T-helper 9 cell (primary cell): ENCODE results near the gene CXCL12.

Experiments used
- DNase-seq: peaks from one replicate; pipeline ENCODE4 v3.0.0-alpha.2; 2020
- total RNA-seq, 2 donors: gene quantifications; one replicate each; lab custom pipeline; 2026; lab: John Stamatoyannopoulos, UW

Gene CXCL12
- 0 reads per million in 2 donors for total RNA-seq

DNA sequence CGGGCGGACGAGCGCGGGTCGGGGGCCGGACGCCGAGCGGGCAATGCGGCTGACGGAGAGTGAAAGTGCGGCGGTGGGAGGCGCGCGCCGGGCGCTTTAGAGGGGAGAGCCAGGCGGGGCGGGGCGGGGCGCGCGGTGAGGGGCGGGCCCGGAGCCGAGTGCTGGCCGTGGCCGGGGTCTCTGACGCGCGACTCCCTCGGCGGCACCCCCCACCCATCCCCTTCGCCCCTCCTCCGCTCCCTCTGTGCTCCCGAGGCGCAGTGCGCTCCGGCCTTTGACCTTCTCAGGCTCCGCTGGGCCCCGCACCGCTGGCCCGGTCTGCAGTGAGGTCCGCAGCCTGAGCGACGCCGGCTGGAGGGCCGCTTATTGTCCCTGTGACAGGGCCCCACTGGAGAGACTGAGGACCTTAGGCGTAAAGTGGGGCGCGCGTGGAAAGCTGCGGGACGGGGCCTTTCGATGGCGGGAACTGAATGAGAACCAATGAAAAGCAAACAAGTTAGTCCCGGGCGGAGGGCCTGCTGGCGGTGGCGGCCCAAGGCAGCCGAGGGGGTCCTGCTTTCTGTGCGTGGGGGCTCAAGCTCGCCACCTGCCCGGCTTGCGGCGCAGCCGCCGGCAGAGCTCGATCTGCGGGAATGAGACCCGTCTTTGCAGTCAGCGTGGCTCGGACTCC, at the start of gene CXCL12:
Gene CXCL12 (minus strand): TSS at position 72 of the 670 bp plus-strand sequence. CDS start 92 bp downstream, outside the sequence.
- no peak for DNase-seq

DNA sequence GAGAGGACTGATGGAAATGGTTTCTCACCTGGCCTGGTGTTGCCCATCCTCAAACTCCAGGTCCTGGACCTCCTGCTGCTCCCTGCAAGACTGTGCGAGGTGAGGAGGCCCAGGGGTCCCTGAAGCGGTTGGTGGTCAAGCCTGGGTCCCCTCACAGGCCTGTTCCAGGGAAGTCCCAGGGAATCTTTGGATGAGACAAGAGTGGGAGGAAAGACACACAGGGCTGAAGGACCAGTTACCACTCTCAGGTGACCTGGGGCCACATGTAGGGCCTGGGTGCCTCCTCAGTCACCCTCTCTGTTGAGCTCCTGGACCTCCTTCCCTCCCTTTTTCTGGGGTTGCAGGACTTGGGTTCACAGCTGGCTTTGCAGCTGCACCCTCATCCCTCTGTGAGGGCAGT, 42.6 kb upstream of the CXCL12 start:
- DNase-seq, result no peak

DNA sequence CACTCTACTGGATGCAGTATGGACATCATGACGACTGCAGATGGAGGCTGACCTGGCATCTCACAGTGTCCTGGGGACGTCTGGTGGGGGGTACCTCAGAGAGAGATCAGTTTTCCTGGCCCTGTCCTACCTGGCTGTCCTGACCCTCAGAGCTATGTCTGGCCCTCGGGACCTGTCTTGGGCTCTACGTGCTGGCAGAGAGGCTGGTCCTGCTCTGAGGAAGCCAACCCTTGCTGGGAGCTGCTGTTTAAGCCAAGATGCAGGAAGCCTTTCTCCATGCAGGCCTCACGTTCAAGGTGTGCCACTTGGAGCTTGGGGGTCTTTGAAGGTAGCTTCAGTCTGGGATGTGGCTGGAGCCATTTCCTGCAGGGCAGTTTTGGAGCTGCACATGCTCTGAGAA, 42.1 kb upstream of the CXCL12 start:
- DNase-seq, result no peak

DNA sequence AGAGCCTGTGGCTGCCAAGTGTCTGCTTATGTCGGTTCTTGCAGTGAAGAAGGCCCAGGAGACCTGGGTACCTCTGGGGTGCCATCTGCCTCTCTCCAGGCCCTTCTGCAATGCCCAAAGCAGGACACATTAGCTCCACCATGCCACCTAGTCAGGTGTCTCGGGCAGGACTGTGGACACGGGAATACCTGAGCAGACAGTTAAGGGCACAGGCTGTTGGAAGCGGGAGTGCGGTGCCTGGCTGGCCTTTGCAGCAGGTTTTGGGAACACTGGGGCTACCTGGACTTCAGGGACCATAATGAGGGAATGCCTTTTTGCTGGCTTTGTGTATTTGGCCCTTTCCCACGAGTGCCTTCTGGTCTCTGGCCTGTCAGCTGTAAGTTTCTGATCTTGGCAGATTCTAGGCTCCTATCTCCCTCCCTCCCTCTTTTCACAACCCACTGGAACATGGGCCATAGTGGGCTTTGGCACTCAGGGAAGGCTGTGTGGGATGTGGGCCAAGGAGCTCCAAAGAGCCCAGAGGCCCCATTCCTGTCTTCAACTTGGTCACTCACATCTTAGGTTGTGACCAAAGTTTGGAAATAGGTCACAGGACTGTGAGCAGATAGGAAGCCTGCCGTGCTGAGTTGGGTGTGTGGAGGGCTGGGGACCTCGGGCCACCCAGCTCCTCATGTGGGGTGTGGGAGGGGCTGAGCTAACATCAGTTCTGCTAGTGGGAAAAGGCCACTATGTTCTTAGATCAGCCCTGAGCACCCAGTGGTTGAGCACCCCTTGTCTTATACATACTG, 41.5 kb upstream of the CXCL12 start:
- DNase-seq, result no peak

DNA sequence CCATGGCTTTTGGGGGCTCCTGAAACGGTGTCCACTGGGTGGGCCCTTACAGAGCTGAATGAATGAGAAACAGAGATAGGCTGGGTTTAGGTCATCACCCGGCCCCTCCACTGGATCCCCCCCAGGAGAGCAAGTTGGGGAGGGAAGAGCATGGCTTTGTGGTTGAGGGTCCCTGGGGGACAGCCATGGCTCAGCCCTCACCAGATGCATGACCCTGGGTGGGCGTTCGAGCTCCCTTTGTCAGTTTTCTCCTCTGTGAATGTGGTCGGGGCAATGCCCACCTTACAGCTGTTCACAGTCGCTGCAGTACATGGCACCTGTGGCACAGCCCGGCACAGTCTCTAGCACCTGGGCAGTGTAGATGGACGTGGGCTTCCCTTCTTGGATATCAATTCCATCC, 40.6 kb upstream of the CXCL12 start:
- no peak for DNase-seq

DNA sequence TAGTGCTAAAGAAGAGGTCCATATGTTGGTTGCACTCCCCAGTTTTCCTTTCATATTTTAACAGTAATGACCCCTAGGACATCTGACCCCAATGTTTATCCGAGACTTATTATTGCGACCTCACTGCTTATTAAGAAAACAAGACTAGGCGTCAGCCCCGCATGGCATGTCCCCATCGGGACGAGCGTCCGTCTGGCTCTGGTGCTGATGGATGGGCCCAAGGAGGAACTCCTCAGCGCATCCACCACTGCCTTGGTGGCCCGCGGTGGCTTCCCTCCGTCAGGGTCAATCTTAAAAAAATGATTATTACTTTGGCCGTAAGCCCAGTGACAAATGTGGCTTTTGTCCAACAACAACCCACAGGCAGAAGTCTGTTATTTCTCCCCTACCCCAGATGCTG, 40.1 kb upstream of the CXCL12 start:
- DNase-seq, result no peak

DNA sequence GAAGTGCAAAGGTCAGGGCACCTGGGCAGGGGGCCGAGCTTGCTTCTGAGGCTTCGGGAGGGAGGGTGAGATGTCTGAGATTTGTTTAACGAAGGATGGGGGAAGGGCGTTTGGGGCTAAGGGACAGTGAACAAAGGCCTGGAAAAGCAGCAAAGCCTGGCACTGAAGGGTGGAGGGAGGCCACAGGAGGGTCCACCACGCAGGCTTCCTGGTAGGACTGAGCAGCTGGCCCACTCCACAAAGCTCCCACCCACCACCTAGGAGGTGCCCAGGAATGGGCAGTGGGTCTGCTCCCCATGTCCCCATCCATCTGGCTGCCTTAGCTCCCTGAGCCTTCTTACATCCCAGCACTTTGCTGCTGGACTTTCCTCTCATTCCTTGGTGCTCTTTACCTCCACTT, 39.4 kb upstream of the CXCL12 start:
- no peak for DNase-seq

DNA sequence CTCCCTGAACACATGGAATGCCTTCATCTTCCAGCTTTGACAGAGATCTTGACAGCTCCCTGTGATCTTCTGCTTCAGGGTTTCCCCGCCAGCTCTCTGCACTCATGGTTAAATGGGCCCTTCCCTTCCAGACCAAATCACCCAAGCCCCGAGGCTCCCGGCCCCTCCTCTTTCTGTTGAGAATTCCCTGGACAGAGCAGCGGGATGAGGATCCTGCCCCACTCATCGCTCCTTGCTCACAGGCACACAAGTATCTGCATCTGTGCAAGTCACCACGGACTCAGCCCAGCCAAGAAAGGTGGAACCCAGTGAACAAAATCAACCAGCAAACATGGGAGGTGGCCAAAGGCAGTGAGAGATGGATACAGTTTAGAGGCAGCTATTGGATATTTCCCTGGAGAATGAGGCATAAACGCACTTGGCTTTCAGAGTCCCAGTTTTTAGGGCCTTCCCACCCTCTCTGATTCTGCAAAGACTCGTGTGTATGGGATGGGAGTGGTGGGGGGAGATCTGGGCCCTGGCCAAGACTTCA, 37.7 kb upstream of the CXCL12 start:
- no peak for DNase-seq

DNA sequence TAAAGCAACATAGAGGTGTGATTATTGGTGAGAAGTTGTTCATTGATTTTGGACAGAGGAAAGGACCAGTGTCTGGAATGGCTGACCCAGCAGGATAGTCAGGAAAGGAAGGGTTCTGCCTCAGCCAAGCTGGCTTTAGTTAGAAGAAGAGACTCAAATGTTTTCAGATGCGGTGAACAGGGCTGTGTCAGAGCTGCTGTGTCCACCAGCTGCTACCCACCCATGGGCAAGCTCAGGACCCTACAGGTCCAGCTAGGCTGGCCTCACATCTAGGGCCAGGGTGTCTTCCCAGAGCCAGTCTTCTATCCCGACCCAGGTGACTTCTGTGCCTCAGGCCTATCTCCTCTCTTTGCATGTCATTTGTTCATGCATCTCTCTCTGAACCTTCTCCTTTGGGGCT, 37.3 kb upstream of the CXCL12 start:
- no peak for DNase-seq

DNA sequence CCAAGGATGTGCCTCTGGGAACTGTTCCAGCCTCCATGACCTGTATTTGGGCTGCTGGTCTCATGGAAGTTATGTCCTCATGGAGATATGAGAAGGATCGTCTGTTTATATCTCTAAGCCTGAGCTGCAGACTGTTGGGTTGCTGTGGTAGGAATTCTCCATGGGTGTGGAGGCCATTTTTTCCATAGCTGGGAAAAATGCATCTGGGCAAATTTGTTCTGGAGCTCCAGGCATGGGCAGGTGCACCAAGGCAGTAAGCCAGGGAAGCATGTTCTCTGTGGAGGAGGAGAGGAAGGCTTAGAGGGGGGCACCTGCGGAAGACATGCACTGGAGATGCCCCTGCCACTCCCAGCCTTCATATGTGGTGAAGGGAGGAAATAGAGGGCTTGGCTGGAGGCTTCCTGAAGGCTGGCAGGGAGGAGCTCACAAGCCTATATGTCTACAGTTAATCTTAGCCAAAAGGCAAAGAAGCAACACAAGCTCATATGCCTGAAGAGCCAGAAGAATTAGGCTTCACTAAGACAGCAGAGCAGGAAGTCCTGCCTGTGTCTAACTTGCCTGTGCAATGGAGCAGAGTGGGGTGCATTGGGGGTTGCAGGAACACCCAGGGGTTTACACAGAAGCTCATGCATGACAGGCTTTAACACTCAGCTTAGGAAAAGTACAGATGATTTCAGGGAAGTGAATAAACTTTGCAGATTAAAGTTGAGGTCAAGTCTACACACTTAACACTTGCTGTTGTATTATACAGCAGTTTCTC, 35.1 kb upstream of the CXCL12 start:
- no peak for DNase-seq

DNA sequence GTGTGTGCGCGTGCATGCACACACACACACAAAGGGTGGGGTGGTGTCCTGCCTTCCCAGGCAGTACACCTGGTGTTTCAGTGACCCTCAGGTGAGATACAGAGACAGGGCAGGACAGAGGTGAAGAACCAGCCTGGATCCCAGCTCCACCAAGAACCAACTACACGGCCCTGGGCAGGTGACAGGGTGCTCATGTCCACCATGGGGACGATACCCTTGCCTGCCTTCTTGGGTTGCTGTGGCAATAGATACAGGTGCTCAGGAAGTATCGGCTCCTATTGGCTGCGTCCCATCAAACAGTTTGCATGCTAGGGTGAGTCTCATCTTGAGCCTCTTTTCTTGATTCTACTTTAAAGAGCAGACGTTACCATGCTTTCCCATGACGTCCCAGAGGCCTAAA, 33.7 kb upstream of the CXCL12 start:
- DNase-seq, result no peak

DNA sequence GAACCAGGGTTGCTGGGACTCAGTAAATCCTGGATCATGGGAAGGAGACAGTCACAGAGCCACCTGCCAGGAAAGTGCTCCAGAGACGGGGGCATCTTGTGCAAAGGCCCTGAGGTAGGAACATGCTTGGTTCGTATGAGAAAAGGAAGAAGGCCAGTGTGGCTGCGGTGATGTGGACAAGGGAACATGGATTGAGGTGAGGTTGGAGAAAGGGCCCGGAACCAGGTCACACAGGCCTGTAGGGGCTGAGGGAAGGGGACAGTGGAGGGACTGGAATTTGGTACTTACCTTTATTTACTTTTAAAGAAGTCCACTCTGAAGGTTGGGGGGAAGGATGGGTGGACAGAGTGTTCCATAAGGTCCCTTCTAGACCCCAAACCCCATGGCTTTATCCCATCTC, 32.9 kb upstream of the CXCL12 start:
- no peak for DNase-seq

DNA sequence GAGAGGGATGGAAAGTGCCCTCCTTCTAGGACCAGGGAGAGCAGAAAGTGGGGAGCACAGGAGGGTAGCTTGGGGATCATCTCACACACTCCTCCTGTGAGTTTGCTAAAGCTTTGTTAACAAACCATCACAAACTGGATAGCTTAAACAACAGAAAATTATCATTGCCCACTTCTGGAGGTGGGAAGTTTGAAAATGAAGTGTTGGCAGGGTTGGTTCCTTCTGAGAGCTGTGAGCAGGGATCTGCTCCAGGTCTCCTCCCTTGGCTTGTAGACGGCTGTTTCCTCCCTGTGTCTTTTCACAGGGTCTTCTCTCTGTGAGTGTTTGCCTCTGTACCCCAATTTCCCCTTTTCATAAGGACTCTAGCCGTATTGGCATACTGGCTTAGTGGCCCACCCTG, 32.0 kb upstream of the CXCL12 start:
- no peak for DNase-seq

DNA sequence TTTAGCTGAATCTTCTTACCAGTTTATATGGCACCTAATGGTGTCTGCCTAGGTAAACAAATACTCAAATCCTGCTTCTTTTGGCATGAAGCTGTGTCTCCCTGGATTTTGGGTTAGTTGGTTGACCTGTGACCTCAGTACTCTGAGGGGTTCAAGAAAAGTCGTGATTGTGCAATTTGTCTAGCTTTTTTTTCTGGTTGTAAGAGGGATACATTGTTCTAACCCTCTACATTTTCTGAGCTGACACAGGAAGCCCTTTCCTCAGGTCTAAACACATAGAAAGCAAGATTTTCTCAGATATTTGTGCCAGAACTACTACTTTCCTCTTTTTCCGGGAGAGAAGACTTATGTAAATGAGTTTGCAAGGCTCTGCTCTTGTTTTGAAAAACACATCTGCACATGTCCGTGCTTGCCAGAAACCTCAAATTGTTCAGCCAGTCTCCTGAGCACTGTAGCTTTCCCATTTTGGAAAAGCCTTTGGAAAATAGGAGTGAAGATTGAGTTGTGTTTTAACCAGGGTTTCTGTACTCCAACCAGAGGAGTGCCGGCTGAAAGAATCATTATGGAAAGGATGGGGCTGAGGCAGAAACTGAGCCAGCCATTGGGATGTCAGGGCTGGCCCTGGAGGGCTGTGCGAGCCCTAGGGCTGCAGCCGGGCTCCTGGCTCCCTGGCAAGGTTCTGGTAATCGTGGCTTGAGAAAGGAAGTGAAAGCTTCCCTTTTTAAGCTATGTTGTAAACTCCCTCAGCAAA, 31.3 kb upstream of the CXCL12 start:
- no peak for DNase-seq

DNA sequence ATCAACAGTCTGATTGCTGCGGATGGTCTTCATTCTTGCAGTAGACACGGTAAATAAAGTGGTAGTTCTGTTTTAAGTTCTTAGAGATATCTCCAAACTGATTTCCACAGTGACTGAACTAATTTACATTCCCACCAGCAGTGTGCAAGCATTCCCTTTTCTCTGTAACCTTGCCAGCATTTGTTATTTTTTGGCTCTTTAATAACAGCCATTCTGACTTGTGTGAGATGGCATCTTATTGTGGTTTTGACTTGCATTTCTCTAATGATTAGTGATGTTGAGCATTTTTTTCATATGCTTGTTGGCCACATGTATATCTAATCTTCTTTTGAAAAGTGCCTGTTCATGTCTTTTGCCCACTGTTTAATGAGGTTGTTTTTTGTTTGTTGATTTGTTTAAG, 30.2 kb upstream of the CXCL12 start:
- no peak for DNase-seq

DNA sequence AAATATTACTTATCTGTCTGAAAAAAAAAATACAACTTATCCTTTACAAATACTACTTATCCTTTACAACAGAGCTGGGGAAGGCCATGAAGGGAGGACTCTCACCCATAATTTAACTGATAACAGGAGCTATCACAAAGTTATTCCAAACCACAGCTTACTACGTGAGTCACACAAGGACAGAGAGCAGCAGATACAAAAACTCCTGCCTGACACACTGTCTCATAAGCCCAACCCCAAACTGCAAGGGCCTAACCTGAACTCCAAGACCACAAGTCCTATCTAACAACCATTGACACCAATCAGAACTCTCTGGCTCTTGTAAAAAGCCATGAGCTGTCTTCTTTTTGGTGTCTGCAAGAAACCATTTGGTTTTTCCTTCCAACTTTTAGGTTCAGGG, 28.5 kb upstream of the CXCL12 start:
- DNase-seq, result no peak

DNA sequence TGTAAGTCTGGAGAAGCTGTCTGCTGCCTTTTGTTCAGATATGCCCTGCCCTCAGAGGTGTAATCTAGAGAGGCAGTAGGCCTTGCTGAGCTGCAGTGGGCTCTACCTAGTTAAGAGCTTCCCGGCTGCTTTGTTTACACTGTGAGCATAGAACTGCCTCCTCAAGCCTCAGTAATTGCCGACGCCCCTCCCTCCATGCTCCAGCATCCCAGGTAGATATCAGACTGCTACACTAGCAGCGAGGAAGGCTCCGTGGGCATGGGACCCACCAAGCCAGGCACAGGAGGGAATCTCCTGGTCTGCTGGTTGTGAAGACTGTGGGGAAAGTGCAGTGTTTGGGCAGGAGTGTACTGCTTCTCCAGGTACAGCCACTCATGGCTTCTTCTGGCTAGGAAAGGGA, 26.4 kb upstream of the CXCL12 start:
- DNase-seq, result no peak

DNA sequence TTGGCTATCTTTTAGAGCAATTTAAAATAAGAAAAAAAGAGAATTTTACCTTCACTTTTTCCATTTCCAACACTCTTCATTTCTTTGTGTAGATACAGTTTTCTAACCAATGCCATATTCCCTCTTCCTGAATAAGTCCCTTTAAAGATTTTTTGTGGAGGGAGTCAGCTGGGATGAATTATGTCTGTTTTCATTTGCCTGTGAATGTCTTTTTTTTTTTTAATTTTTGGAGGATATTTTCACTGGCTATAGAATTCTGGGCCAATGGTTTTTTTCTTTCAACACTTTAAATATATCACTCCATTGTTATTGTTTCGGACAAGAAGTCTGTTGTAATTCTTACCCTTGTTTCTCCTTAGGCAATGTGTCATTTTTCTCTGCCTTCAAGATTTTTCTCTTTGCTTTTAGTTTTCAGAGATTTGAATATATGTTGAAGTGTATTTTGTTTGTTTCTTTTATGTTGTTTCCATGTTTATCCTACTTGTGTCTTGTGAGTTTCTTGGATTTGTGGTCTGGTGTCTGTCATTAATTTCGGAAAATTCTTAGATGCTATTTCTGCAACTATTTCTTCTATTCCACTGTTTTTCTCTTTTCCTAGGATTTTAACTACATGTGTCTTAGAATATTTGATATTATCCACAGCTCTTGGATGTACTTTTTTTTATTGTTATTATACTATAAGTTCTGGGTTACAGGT, 20.0 kb upstream of the CXCL12 start:
- DNase-seq, result no peak

DNA sequence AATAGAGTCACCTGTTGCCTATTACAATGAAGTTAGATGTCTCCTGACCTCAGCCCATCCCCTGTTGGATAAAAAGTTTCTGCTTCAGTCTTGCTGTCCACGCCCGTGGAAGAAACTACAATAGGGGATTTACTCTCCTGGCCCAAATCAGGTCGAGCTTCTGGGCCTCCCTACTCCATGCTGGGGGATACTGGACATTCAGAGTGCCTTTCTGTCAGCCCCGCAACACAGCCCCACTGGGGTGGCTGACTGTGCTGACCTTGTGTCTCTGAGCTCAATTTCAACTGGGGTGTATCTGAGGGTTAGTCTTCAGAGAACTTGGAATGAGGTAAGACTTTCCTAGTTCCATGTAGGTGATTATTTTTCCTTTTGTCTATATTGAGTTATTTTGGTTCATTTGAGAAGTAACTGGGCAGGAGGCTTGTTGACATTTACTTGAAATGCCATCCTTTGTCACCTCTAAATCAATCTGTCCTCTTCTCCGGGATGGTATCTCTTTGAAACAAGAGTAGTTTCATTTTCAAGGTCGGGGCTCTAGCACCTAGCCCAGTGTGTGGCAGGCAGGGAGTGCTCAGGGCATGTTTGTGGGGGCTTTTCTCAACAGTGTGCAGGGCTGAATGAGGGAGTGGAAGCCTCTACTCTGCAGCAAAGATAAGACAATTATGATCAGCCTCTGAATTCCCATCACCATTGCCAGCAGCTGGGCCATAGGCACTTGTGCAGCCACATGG, 17.7 kb upstream of the CXCL12 start:
- no peak for DNase-seq

DNA sequence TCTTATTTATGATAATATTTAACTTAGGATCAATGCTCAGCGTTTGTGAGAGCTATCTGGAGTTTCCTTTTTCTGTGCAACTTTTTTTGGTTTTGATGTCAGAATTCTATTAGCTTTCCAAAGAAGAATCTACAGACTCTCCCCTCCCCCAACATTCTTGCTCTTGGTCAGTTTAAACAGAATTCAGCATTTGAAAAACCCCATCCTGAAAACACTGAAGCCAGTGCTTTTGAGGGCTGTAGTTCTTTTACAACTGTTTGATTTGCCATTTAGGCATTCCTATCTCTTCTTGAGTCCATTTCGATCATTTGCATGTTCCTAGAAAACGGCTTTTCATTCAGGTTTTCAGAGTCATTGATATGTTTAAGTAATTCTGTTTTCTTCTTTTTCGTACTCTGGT, 15.6 kb upstream of the CXCL12 start:
- DNase-seq, result no peak
